ENCODE measurements around the gene GLO1. TPM values are rescaled to one million over a fixed set of nuclear protein-coding genes. Genes with fewer than 3 reads are reported as not detected.

The GLO1 gene
- total RNA-seq, 1 donor from 2014 or later = 129 TPM

- no peak for DNase-seq (ENCODE audit: low spot score)
- Mint-ChIP-seq H3K4me3 (ENCODE audit: low read depth) (no peak overlapping the region), H3K4me1 (ENCODE audit: low read depth) (peaks cover 58% of the 10 kb centered on the region), H3K36me3 (ENCODE audit: low read depth) (peaks cover 86% of the 10 kb centered on the region), H3K27me3 (ENCODE audit: low read depth) (no peaks in the 10 kb centered on the region), H3K27ac (peak overlapping the region; percentile 34), H3K9me3 (peaks cover 13% of the 10 kb centered on the region)
- intact Hi-C loops (cut with micrococcal nuclease) = loop anchor here (2.0 kb wide), 1 partner anchor 17 kb away; the partner anchor contains the start of gene DNAH8
These were observed 5.1 kb downstream of the GLO1 start for GRCh38 chr6:38697846-38698245.

DNA sequence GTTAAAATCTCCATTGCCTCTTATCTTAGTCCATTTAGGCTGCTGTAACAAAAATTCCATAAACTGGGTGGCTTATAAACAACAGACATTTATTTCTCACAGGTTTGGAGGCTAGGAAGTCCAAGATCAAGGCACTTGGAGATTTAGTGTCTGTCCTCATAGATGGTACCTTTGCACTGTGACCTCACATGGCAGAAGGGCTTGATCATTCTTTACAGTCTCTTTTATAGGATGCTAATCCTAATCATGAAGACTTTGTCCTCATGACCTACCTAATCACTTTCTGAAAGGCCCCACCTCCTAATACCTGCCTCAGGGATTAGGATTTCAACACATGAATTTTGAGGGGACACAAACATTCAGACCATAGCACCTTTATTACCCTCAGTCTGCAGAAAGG lies 6.6 kb downstream of the GLO1 start:
- H3K36me3 Mint-ChIP-seq (ENCODE audit: low read depth) = peaks cover 76% of the 10 kb centered on the region
- intact Hi-C loops (cut with micrococcal nuclease) = no loop called here
- peaks cover 50% of the 10 kb centered on the region for H3K4me1 Mint-ChIP-seq (ENCODE audit: low read depth)
- H3K27ac Mint-ChIP-seq = no peak overlapping the region
- DNase-seq (ENCODE audit: low spot score) = no peak
- H3K27me3 Mint-ChIP-seq (ENCODE audit: low read depth) = no peaks in the 10 kb centered on the region
- H3K9me3 Mint-ChIP-seq = peaks cover 10% of the 10 kb centered on the region
- H3K4me3 Mint-ChIP-seq (ENCODE audit: low read depth) = no peak overlapping the region

DNA sequence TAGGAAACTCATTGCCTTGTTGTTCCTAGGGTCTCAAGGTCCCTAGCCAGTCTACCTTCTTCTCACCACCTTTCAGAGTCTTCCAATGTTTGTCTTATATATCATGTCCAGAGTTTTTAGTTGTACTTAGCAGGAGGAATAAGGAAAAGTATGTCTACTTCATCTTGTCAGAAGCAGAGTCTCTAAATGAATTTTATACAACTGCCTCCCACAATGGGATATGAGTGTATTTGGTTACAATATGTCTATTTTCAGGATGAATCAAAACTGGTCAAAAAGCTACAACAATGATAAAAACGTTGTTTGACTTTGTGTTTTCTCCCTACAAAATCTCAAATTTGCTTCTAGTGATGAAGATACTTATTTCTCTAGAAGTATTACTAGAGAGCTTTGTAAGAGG lies 7.0 kb downstream of the GLO1 start:
- DNase-seq (ENCODE audit: low spot score) = no peak
- Mint-ChIP-seq H3K9me3 (peaks cover 10% of the 10 kb centered on the region), H3K27me3 (ENCODE audit: low read depth) (no peaks in the 10 kb centered on the region), H3K4me3 (ENCODE audit: low read depth) (no peak overlapping the region), H3K27ac (peak overlapping the region; percentile 14), H3K4me1 (ENCODE audit: low read depth) (peaks cover 50% of the 10 kb centered on the region), H3K36me3 (ENCODE audit: low read depth) (peaks cover 73% of the 10 kb centered on the region)
- intact Hi-C loops (cut with micrococcal nuclease) = no loop called here

DNA sequence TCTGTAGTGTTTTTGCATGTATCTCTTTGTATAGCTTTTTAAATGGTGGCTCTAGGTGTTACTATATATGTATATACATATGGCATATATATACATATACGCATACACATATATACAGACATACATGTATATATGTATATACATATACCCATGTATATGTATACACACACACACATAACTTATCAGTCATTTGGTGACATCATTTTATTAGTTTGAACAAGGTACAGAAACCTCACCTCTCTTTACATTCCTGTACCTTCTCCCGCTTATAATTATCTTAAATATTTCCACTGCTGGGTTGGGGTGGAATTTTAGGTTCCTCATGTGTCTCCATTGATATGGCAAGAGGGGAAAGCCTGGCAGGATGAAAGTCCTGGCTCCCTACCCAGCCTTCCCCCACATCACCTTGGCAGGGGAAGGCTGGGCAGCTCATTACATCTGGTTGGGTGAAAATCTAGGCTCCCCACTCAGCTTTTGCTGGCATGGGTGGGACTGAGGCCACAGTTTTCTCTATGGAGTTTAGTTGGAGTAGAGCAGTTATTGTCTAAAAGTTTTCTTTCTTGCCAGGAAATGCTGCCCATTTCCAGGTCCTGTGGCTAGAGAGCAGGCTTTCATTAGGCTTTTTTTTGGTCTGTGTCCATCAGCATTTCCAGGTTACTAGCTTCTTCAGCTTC lies 7.6 kb downstream of the GLO1 start:
- peaks cover 49% of the 10 kb centered on the region for H3K4me1 Mint-ChIP-seq (ENCODE audit: low read depth)
- no peak for DNase-seq (ENCODE audit: low spot score)
- intact Hi-C loops (cut with micrococcal nuclease) = no loop called here
- no peak overlapping the region for H3K27ac Mint-ChIP-seq
- H3K4me3 Mint-ChIP-seq (ENCODE audit: low read depth) = no peak overlapping the region
- H3K27me3 Mint-ChIP-seq (ENCODE audit: low read depth) = no peaks in the 10 kb centered on the region
- H3K9me3 Mint-ChIP-seq = peaks cover 9% of the 10 kb centered on the region
- peaks cover 68% of the 10 kb centered on the region for H3K36me3 Mint-ChIP-seq (ENCODE audit: low read depth)

DNA sequence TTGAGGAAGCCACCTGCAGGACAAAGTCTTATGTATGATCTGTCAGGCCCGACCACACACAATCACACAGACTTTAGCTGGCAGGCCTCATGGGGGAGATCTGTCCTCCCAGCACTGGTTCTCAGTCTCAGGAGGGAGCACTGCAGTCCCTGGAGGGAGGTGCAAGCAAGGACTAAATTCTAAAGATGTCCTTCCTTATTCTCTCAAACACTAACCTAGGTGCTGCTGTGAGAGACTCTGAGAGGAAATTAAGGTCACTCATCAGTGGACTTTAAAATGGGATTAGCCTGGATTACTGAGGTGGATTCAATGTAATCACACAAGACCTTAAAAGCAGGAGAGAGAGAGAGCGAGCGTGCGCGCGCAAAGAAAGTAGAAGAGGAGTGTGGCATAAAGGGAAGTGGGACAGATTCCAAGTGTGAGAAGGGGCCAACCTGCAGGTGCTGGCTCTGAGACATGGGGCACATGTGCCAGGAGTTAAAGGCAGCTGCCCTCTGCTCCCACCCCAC lies 14.3 kb downstream of the GLO1 start:
- Mint-ChIP-seq H3K27ac (peak overlapping the region; percentile 10), H3K27me3 (ENCODE audit: low read depth) (no peaks in the 10 kb centered on the region), H3K9me3 (no peaks in the 10 kb centered on the region), H3K36me3 (ENCODE audit: low read depth) (peaks cover 33% of the 10 kb centered on the region), H3K4me1 (ENCODE audit: low read depth) (peaks cover 34% of the 10 kb centered on the region), H3K4me3 (ENCODE audit: low read depth) (no peak overlapping the region)
- intact Hi-C loops (cut with micrococcal nuclease) = no loop called here
- no peak for DNase-seq (ENCODE audit: low spot score)

- Mint-ChIP-seq H3K36me3 (ENCODE audit: low read depth) (peaks cover 34% of the 10 kb centered on the region), H3K9me3 (no peaks in the 10 kb centered on the region), H3K4me1 (ENCODE audit: low read depth) (peaks cover 31% of the 10 kb centered on the region), H3K27me3 (ENCODE audit: low read depth) (no peaks in the 10 kb centered on the region), H3K27ac (no peak overlapping the region), H3K4me3 (ENCODE audit: low read depth) (no peak overlapping the region)
- intact Hi-C loops (cut with micrococcal nuclease) = no loop called here
- no peak for DNase-seq (ENCODE audit: low spot score)
These were observed 15.4 kb downstream of the GLO1 start for GRCh38 chr6:38687549-38687948.

GRCh38 chr6:38687043-38687353 lies 15.9 kb downstream of the GLO1 start:
- no peak overlapping the region for H3K4me3 Mint-ChIP-seq (ENCODE audit: low read depth)
- intact Hi-C loops (cut with micrococcal nuclease) = no loop called here
- peaks cover 28% of the 10 kb centered on the region for H3K4me1 Mint-ChIP-seq (ENCODE audit: low read depth)
- no peaks in the 10 kb centered on the region for H3K9me3 Mint-ChIP-seq
- DNase-seq (ENCODE audit: low spot score) = no peak
- no peaks in the 10 kb centered on the region for H3K27me3 Mint-ChIP-seq (ENCODE audit: low read depth)
- peaks cover 38% of the 10 kb centered on the region for H3K36me3 Mint-ChIP-seq (ENCODE audit: low read depth)
- H3K27ac Mint-ChIP-seq = no peak overlapping the region

- Mint-ChIP-seq H3K4me3 (ENCODE audit: low read depth) (no peak overlapping the region), H3K36me3 (ENCODE audit: low read depth) (peaks cover 43% of the 10 kb centered on the region), H3K4me1 (ENCODE audit: low read depth) (peaks cover 28% of the 10 kb centered on the region), H3K27me3 (ENCODE audit: low read depth) (no peaks in the 10 kb centered on the region), H3K9me3 (no peaks in the 10 kb centered on the region), H3K27ac (no peak overlapping the region)
- no peak for DNase-seq (ENCODE audit: low spot score)
- intact Hi-C loops (cut with micrococcal nuclease) = no loop called here
These were observed 16.5 kb downstream of the GLO1 start for GRCh38 chr6:38686270-38687042.

GRCh38 chr6:38684904-38685303 lies 18.0 kb downstream of the GLO1 start:
- Mint-ChIP-seq H3K36me3 (ENCODE audit: low read depth) (peaks cover 49% of the 10 kb centered on the region), H3K27me3 (ENCODE audit: low read depth) (no peaks in the 10 kb centered on the region), H3K4me1 (ENCODE audit: low read depth) (peaks cover 27% of the 10 kb centered on the region), H3K4me3 (ENCODE audit: low read depth) (no peak overlapping the region), H3K9me3 (no peaks in the 10 kb centered on the region), H3K27ac (peak overlapping the region; percentile 7)
- intact Hi-C loops (cut with micrococcal nuclease) = no loop called here
- DNase-seq (ENCODE audit: low spot score) = no peak

DNA sequence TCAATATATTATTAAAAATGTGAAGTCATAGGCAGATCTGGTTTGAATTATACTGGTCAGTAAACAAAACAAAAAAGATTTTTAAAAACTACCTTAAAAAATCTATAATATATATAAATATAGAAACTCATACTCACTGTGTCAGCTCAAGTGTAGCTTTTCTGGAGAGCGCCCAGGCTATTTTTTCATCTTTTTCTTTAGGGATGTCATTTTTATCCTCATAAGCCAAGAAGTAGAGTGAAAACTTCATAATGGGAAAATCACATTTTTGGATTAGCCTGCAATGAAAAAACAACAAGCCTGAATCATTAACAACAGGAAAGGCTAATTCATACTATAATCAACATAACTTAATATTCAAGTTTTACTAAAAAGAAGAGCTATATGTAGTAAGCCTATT lies 18.7 kb downstream of the GLO1 start:
- H3K9me3 Mint-ChIP-seq = no peaks in the 10 kb centered on the region
- no peak overlapping the region for H3K27ac Mint-ChIP-seq
- H3K4me3 Mint-ChIP-seq (ENCODE audit: low read depth) = no peak overlapping the region
- no peaks in the 10 kb centered on the region for H3K27me3 Mint-ChIP-seq (ENCODE audit: low read depth)
- no peak for DNase-seq (ENCODE audit: low spot score)
- peaks cover 23% of the 10 kb centered on the region for H3K4me1 Mint-ChIP-seq (ENCODE audit: low read depth)
- H3K36me3 Mint-ChIP-seq (ENCODE audit: low read depth) = peaks cover 54% of the 10 kb centered on the region
- intact Hi-C loops (cut with micrococcal nuclease) = no loop called here

DNA sequence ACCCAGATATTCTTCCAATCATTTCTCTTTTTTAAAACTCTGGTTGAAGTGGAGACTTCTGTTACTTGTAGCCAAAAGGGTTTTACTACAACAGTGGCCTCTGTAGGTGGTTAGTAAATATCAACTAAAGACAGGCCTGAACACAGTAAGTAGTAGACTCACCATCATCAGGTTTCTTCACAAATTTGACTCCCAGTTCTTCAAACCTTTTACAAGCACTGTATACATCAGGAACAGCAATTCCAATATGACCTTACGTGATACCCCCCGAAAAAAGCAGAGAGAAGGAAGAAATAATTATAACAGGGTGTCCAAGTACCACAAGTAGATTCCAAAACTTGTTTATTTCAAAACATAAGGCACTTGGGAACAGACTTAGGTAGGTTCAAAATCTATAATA lies 21.1 kb downstream of the GLO1 start:
- Mint-ChIP-seq H3K27me3 (ENCODE audit: low read depth) (no peaks in the 10 kb centered on the region), H3K27ac (no peak overlapping the region), H3K4me1 (ENCODE audit: low read depth) (peaks cover 15% of the 10 kb centered on the region), H3K9me3 (no peaks in the 10 kb centered on the region), H3K4me3 (ENCODE audit: low read depth) (no peak overlapping the region), H3K36me3 (ENCODE audit: low read depth) (peaks cover 67% of the 10 kb centered on the region)
- DNase-seq (ENCODE audit: low spot score) = no peak
- intact Hi-C loops (cut with micrococcal nuclease) = no loop called here

GRCh38 chr6:38679668-38680067 lies 23.3 kb downstream of the GLO1 start:
- intact Hi-C loops (cut with micrococcal nuclease) = no loop called here
- Mint-ChIP-seq H3K9me3 (no peaks in the 10 kb centered on the region), H3K27ac (no peak overlapping the region), H3K36me3 (ENCODE audit: low read depth) (peaks cover 78% of the 10 kb centered on the region), H3K4me3 (ENCODE audit: low read depth) (no peak overlapping the region), H3K27me3 (ENCODE audit: low read depth) (no peaks in the 10 kb centered on the region), H3K4me1 (ENCODE audit: low read depth) (peaks cover 15% of the 10 kb centered on the region)
- no peak for DNase-seq (ENCODE audit: low spot score)

DNA sequence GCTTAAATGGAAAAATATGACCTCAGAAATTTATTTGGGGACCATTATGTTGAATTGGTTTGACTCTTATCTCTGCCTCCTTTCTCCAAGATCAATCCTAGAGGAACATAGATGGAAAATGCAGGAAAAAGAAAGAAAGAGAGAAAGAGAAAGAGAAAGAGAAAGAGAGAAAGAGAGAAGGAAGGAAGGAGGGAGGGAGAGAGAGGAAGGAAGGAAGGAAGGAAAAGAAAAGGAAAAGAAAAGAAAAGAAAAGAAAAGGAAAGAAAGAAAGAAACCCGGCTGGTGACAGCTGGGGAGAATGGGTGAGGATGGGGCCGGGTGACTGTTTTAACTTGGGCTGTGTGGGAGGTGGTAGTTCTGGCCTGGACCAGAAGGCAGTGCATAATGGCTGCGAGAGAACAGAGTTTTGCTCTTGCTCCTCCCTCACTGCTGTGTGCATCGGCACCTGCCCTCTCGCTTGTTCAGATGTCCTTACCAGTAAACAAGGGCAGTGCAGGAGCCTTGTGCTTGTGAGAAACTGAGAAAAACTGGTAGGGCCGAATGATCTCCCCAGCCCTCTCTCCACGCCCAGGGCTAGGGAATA lies 24.7 kb downstream of the GLO1 start:
- H3K36me3 Mint-ChIP-seq (ENCODE audit: low read depth) = peaks cover 81% of the 10 kb centered on the region

More for the DNA sequence above, 24.7 kb downstream of the GLO1 start:
- H3K27me3 Mint-ChIP-seq (ENCODE audit: low read depth) = no peaks in the 10 kb centered on the region
- DNase-seq (ENCODE audit: low spot score) = no peak
- H3K9me3 Mint-ChIP-seq = peaks cover 6% of the 10 kb centered on the region
- no peak overlapping the region for H3K27ac Mint-ChIP-seq
- intact Hi-C loops (cut with micrococcal nuclease) = no loop called here
- H3K4me3 Mint-ChIP-seq (ENCODE audit: low read depth) = no peak overlapping the region
- peaks cover 24% of the 10 kb centered on the region for H3K4me1 Mint-ChIP-seq (ENCODE audit: low read depth)

Data from activated T-helper 2 cell treated with anti-CD3 and anti-CD28 coated beads, Interferon-gamma antibody, Interleukin-2, Interleukin-4, amounts not matched to agents 10 μg/mL and 5 μg/mL and 100 μg/mL, durations not matched to agents 14 hours and 24 hours and 36 hours (primary cell).